Activated CD8-positive, alpha-beta memory T cell treated with anti-CD3 and anti-CD28 coated beads, Interleukin-2, amount 50 U/mL, for 48 hours (primary cell): Measurements from ENCODE around the gene FGF12.

Source experiments
- DNase-seq: peaks from one replicate; pipeline ENCODE4 v3.0.0-alpha.2; 2020

Gene FGF12

DNA sequence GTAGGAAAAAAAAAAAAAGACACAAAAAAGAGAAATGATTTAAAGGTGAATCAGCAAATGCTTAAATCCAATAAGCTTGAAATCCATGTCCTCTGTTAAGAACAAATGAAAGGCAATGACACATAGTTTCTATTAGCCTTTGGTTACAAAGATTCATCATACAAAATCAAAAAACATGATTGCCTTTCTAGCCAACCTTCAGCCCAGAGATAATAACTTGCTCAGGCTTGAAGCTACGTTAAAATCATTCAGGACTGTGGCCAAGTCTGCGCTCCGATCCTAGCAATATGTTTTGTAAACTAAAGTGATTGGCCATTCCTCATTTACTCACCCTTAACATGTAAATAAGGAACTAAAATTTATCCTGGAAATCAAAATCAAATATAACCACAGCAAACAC lies 556.7 kb downstream of the FGF12 start:
- DNase-seq, result no peak

DNA sequence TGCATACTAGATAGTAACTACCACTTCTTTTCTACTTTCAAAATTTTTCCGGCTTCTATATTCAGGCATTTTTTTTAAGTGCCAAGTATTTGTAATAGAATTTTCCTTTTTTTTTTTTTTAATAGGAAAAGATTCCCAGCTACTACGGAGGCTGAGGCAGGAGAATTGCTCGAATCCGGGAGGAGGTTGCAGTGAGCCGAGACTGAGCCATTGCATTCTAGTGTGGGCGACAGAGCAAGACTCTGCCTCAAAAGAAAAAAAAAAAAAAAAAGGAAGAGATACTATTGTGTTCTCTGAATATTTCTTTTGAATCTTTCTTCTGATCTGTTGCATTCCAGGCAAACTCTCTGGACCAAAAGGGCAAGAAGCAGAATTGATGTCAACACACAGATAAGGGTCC lies 557.3 kb downstream of the FGF12 start:
- DNase-seq, result no peak

DNA sequence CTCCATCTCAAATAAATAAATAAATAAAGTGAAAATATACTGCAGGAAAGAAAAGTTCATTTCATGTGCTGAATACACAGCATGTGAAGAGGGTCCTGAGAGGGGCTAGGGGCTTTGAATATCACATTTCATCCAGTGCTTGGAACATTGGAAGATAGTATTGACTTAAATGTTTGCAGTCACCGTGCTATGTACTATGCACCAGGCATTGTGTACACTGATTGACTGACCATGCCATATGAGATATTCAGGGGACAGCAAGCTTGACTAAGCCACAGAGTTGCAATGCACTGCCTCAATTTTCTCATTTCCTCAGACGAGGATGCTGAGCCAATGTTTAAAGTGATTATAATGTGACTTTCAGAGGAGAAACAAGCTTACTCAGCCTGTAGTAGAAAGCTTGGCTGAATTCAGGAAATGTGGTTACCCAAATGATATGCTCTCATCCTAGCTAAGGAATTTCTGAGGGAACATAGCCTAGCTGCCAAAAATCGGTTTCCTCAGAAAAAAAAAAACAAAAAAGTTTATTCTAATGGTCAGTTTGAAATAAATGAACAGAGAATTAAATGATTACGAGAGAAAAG lies 557.9 kb downstream of the FGF12 start:
- no peak for DNase-seq

DNA sequence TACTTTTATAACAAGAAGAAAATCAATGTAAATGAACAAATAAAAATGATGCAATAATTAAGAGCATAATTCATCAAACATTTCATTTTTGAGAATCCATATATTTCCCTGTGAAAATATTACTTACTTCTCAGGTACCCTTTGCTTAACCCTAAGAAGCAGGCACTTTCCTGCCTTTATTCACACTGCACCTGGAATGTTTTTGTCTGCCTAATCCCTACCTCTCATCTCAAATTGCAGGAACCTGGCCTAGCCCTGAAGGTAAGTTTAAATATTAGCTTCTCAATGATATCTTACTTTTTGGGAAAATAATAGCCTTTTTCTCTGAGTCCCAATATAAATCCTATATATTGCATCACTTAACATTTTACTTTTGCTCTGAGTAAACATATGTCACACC lies 559.1 kb downstream of the FGF12 start:
- DNase-seq, result no peak

DNA sequence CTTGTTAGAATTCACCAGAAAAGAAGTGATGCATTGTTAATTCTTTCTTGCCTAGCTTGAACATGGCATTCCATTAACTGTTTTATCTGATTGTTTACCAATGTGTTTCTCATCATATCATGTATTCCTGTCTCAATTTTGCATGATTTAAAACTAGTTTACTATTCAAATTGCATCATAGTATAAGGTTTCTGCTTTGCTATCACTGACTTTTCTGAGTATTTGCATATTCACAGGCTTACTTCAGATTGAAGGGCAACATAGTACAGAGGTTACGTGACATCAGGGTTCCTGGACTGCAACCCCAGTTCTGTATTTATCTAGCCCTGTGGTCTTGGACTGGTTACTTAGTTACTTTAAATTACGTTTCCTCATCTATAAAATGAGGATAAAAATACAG lies 561.8 kb downstream of the FGF12 start:
- no peak for DNase-seq

DNA sequence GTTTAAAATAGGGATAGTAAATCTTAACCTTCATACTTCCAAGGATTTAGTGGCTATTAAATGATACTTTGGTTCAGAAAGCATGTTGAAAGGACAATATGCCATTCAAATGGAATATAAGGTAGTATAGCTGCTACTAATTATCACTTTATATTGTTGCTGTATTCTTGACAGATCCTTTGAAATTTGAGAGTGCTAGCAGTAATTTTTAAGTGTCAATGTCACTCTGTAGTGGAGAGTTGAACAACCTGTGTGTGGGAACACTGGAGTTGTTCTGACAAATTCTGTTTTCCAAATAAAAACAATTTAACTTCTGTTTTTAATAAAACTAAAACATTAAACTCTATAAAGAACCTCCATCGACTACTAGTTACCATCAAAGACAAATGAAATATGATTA lies 565.7 kb downstream of the FGF12 start:
- DNase-seq, result no peak

DNA sequence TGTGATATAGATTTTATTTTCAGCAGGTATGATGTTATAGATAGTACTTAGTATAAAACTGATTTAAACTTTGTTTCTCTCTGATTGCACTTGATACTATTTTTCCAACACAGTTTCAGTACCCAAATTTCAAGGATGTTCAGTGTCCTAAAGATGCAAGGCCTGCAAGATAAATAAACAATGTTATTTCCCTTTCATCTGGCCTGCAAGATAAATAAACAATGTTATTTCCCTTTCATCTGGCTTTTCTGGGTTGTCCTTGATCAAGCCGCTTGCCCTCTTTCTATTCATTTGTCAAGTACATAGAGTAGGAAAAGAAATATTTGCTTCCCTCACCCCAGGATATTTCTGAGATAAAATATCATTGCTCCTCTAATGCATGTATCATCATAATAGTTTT lies 571.0 kb downstream of the FGF12 start:
- no peak for DNase-seq

DNA sequence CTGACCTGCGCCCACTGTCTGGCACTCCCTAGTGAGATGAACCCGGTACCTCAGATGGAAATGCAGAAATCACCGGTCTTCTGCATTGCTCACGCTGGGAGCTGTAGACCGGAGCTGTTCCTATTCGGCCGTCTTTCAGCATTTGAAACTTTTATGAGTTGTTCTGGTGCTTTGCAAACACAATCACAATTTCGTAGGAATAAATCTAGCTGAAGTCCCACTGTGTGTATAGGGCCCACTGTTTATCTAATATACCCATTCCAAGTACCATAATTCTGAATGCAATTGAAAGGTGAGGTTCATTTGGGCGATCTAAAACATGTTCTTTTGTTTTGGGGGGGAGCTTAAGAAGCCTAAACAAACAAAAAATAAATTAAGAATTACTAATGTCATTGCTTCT lies 572.1 kb downstream of the FGF12 start:
- no peak for DNase-seq

DNA sequence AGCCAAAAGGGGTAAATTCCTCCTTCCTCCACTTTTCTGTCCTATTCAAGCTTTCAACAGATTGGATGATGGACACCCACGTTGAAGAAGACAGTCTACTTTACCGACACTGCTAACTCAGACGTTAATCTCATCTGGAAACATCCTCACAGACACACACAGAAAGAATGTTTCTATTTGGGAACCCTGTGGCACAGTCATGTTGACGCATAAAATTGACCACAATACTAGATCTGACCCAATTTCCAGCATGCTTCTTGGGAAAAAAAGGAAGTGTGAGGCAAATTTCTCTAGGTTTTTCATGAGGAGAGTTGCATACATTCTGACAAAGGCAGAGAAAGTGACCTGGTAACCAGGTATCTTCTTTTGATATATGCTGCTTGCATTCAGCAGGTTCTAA lies 594.1 kb downstream of the FGF12 start:
- DNase-seq, result no peak

DNA sequence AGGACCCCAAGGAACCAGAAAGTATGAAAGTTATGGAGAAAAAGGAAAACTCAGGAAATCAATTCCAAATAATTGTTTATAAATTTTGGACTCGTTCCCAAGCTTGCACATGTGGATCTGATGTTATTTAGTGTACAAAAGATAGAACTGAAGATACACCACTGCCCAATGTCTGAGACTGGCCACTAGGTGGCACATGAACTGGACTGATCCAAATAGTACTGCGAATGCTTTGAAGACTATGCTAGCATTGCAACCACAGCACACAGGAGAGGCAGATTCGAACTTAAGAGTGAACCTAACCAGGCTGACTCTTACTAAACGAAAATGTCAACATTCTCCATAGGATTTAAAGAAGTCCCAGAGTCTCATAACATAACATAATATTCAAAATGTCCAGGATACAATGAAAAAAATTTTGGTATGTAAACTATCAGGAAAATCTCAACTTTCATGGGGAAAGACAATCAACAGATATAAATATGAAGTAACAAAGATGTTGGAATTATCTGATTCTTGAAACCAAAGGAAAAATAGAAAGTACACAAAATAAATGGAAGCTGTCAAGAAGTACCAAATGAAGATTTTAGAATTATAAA lies 596.7 kb downstream of the FGF12 start:
- no peak for DNase-seq

DNA sequence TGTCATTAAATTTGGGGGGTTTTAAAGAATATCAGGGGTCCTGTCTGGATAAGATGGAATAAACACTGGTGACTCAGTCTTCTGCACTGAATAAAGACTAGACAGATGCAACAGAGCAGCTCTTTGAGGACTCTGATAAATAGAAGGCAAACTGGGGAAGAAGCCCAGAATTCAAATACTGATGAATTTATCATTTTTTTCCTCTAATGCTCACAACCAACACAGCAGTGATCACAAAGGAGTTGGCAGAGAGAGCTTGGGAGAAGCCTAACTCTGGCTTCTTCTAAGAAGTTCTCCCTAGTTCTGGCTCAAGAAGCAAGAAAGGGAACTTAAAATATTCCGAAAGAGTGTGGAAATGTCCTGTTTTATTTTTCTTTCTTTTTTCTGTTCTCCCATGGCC lies 597.8 kb downstream of the FGF12 start:
- no peak for DNase-seq

DNA sequence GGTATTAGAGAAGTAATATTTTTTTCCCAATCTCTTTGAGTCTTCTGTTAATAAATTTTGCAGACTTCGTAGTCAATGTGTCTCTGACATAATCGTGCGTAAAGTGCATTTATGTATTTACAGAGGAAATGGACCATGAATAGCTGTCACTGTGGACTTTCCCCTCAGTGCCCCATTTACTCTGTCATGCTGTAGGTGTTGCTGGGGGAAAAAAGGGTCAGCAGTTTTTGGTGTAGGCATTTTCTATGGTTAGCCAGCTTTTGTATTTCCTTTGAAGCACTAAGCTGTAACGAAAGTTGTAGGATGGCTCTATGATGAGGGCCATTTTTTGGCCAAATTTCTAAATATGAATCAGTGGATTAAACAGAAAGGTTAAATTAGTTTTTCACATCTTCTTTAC lies 598.4 kb downstream of the FGF12 start:
- DNase-seq, result no peak

DNA sequence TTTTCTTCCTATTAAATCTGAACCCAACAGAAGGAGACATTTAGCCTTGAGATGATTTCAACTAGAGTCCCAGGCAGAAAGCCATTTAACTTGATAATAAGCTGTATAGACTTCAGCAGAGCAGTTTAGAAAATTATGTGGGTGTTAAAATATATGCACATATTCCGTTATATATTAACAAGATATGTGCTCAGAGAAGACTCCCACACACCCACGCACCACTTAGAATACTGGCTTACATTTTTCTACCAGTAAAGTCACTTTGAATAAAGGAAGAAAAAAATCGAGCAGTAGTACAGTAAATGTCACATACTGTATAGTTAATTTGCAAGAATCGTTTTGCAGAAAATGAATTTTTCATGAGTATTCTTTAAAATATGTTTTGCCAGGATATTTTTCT lies 599.3 kb downstream of the FGF12 start:
- no peak for DNase-seq

DNA sequence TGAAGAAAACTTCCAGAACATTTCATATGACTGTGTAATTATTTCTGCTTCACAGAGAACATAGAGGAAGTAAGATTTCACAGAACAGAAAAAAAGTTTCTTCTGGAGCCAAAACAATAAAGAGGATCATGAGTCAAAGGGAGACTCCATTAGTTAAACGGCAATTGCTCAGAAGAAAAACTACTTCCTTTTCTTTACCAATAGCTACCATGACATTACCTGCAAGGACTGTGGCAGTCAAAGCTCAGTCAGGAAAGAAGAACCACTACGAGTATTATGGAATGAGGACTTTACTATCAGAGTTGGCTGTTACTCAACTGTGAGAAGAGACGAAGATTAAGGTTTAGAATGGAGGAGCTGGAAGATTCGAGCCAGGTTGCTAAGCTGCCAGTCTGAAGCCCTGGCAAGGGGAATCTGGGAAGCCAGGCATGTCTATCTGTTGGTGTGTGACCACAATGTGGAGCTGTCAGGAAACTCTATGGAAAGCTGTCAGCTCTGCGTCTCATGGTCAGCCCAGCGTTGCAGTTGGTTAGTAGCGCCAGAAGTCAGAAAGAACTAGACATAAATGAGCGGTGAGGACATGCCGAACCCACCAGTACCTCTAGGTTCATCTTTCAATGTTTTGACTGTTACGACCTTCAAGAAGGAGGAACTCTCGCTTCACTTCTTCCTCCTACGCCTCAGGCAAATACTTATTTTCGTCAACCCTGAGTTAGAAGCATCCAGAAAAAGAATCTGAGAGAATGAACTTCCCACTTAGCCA lies 604.3 kb downstream of the FGF12 start:
- no peak for DNase-seq

DNA sequence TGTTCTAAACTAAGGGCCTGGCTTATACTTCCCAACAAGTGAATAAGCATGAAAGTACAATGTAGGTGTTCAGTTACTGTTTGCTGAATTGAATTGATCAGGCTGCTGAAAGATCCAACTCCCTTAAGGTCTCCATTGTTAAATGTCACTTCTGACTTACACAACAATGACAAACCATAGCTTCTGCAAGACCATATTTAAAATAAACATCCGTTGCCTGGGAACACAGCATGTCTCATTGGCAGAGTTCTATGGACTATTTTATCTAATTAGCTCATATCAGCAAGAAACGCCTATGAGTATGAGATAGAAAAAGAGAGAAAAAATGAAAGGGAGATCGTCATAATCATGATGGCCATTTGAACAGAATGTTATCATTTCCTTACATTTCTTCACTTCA lies 605.4 kb downstream of the FGF12 start:
- DNase-seq, result no peak

DNA sequence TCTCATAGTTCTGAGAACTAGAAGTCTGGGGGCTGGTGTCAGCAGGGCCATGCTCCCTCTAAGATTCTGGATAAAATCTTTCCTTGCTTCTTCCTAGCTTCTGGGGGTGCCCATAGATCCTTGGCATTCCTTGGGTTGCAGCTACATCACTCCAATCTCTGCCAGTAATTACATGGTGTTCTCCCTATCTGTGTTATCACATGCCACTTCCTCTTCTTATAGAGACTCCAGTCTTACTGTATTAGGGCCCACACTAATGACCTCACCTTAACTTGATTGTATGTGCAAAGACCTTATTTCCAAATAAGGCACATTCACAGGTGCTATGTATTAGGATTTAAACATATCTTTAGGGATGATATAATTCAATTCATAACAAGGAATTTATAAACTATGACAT lies 618.5 kb downstream of the FGF12 start:
- no peak for DNase-seq

DNA sequence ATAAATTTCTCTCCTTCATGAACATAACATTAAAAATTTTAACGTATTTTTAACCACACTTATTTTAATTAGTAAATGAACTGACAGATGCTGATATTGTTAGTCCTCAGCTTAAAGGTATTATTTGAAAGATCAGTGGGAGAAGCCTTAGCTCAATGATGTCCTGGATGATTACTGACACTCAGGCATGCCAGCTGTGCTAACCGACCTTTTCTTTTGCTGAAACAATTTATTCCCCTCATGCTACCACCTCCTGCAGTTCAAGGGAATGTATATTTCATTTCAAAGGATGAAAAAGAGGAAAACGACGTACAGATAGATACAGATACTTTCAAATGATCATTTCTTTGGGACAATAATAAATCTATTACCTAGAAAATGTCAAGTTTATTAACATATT lies 620.8 kb downstream of the FGF12 start:
- no peak for DNase-seq

DNA sequence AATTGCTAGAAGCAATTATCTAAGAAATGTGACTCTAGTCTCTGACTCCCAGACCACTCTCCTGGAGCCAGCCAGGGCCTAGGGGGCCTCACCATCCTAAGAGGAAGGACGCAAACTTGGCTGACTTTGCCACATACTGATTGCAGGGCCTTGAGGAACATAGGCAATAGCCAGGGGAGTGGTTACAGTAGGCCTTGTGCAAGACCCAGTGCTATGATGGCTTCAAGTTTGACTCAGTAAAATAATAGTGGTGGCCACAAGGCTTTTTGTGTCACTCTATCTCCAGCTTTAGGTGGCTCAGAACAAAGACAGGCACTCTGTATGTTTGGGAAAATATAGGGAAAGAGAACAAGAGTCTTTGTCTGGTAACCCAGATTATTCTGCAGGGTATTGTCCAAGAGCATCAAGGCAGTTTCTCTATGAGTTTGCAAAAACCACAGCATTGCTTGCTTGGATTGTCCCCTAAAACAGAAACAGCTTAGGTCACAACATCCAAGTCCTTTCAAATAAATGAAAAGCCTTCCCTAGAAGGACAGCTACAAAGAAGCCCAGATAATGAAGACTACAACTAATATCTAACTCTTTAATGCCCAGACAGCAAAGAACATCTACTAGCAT lies 634.8 kb downstream of the FGF12 start:
- DNase-seq, result no peak

DNA sequence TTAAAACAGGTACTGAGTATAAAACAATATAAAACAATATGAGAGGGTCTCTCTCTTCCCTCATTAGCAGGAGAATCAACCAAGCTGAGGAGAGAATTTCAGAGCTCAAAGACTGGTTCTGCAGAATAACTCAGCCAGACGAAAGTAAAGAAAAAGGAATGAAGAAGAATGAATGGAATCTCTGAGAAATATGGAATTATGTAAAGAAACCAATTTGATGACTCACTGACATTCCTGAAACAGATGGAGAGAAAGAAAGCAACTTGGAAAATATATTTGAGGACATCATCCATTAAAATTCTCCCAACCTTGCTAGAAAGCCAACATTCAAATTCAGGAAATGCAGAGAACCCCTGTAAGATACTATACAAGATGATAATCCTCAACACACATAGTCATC lies 635.5 kb downstream of the FGF12 start:
- DNase-seq, result no peak

DNA sequence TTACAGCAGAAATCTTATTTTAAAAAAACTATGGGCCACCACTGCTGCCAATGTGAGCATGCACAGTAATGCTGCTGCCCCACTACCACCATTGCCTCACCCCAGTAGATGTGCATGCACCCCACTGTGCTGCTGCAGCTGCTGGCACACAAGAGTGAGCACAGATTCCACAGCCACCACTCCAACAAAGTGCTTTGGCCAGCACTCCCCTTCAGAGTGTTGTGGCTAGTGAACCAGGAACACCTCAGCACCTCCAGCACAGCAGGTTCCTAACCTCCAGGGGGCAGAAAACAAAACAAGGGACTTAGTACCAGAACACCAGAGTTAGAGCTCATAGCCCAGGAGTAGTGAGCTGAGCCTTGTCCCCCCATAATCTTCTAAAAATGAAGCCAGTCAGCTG lies 636.8 kb downstream of the FGF12 start:
- no peak for DNase-seq
